Transverse colon (tissue), 4 donors: Measurements from ENCODE around the gene PRDM11.

Experiments used
- CTCF ChIP-seq, 5 experiments: fragments of 200-600 bp in 3 of 5; fragments of 450-650 bp in 2 of 5; sonication (generic) in 3 of 5; IDR thresholded peaks; 1 replicate in 2 of 5; 2 replicates in 3 of 5; pipeline ENCODE4 v1.5.1; 2016 to 2017; ENCODE audit warnings: antibody characterized with exemption in 5 of 5, inconsistent platforms in 3 of 5, mild to moderate bottlenecking in 2 of 5, moderate library complexity in 1 of 5
- POLR2A ChIP-seq: fragments of 450-650 bp; IDR thresholded peaks from one replicate; pipeline ENCODE4 v1.6.1; 2016; ENCODE audit warnings: antibody characterized with exemption, mild to moderate bottlenecking, moderate library complexity
- POLR2AphosphoS5 ChIP-seq, 3 donors: sonication (generic); formaldehyde crosslinking; IDR thresholded peaks; one replicate each; pipeline ENCODE4 v1.6.1; 2016; ENCODE audit warnings: antibody characterized with exemption in 3 of 3

- TF ChIP-seq POLR2A (no peak), CTCF (IDR thresholded peaks at IDR 0.05) (no peak), POLR2AphosphoS5 (IDR thresholded peaks at IDR 0.05) (no peak)
Observed at GRCh38 chr11:45174168-45174835, 27.9 kb downstream of the PRDM11 start.
